NB4 (cell line): ENCODE results near the gene SMIM10L2A.

Experiments used
- CTCF ChIP-seq: IDR thresholded peaks from one replicate; pipeline ENCODE4 v1.5.1; 2012; ENCODE audit warnings: low read depth, low read length
- MYC ChIP-seq: IDR thresholded peaks from 2 replicates; pipeline ENCODE4 v1.6.1; 2011; ENCODE audit warnings: low read depth, low read length
- POLR2A ChIP-seq: IDR thresholded peaks from 2 replicates; pipeline ENCODE4 v1.6.1; 2011; ENCODE audit warnings: mild to moderate bottlenecking; ENCODE audit not compliant: insufficient read length; ENCODE audit errors: extremely low read depth

- TF ChIP-seq CTCF (no peak), POLR2A (no peak), MYC (no peak)
Measured at GRCh38 chrX:135391734-135392133, 30.0 kb upstream of the SMIM10L2A start.
